H1 (cell line): ENCODE data around the gene GEMIN7. TPM values are rescaled to one million over a fixed set of nuclear protein-coding genes. Genes with fewer than 3 reads are reported as not detected.

ENCODE experiments used
- CTCF ChIA-PET: fragments of 300-600 bp; sonication (Branson Sonifier 250); formaldehyde crosslinking; loops from one replicate; lab custom pipeline; 2021; ENCODE audit not compliant: partially characterized antibody; lab: Charles Lee
- POLR2A ChIA-PET: fragments of 300-600 bp; sonication (Branson Sonifier 250); formaldehyde crosslinking; loops from one replicate; lab custom pipeline; 2021; ENCODE audit warnings: inconsistent platforms; ENCODE audit not compliant: partially characterized antibody; lab: Charles Lee
- DNase-seq, 2 experiments: peaks; one replicate each; pipeline versions ENCODE4 v3.0.0 to v3.0.0-alpha.2; 2010 to 2022; ENCODE audit warnings: low spot score in 2 of 2, low read depth in 1 of 2, mixed read lengths in 1 of 2
- FAIRE-seq: peaks from 2 replicates; lab custom pipeline; 2011; peaks lifted over from hg19 to GRCh38; lab: Jason Lieb, UNC
- H2AFZ ChIP-seq: 2 replicates; pipeline ENCODE4 v1.8.1; 2012; ENCODE audit warnings: low read length, inconsistent platforms
- H2AK5ac ChIP-seq: 2 replicates; pipeline ENCODE4 v1.6.1; 2013; ENCODE audit warnings: low read depth, low read length
- H2BK120ac ChIP-seq: replicated peaks from 2 replicates; pipeline ENCODE3; 2013; ENCODE audit warnings: low read depth, low read length, inconsistent platforms
- H2BK12ac ChIP-seq: 2 replicates; pipeline ENCODE4 v1.6.1; 2013; ENCODE audit warnings: low read depth, low read length
- H2BK15ac ChIP-seq: 2 replicates; pipeline ENCODE4 v1.6.1; 2013; ENCODE audit warnings: low read length
- H2BK20ac ChIP-seq: 2 replicates; pipeline ENCODE4 v1.6.1; 2013; ENCODE audit warnings: low read length
- H2BK5ac ChIP-seq: 2 replicates; pipeline ENCODE4 v1.6.1; 2013; ENCODE audit warnings: low read depth, low read length
- H3K14ac ChIP-seq: 2 replicates; pipeline ENCODE4 v1.6.1; 2013; ENCODE audit warnings: inconsistent platforms; ENCODE audit not compliant: insufficient read length
- H3K18ac ChIP-seq: 2 replicates; pipeline ENCODE4 v1.6.1; 2013; ENCODE audit warnings: low read length; ENCODE audit errors: extremely low read depth
- H3K23ac ChIP-seq: 2 replicates; pipeline ENCODE4 v1.6.1; 2013; ENCODE audit warnings: inconsistent platforms; ENCODE audit not compliant: insufficient read length
- H3K23me2 ChIP-seq: 2 replicates; pipeline ENCODE4 v1.6.1; 2013; ENCODE audit warnings: low read depth, low read length
- H3K27ac ChIP-seq: 2 replicates; pipeline ENCODE4 v1.6.1; 2011; ENCODE audit warnings: low read depth, low read length, inconsistent platforms
- H3K27me3 ChIP-seq, 4 experiments: replicated peaks in 1 of 4; 1 replicate in 1 of 4; 2 replicates in 3 of 4; pipeline versions ENCODE4 v1.6.1 to v1.8.1; 2011 to 2013; ENCODE audit warnings: low read length in 3 of 4, mild to moderate bottlenecking in 3 of 4, inconsistent platforms in 2 of 4, mixed read lengths in 2 of 4, moderate library complexity in 1 of 4; ENCODE audit not compliant: control insufficient read depth in 3 of 4, insufficient read depth in 3 of 4; ENCODE audit errors: extremely low read depth in 1 of 4
- H3K36me3 ChIP-seq, 4 experiments: 2 replicates each; pipeline versions ENCODE4 v1.6.1 to v1.8.1; 2011 to 2013; ENCODE audit warnings: mild to moderate bottlenecking in 4 of 4, low read length in 3 of 4, moderate library complexity in 2 of 4, control low read depth in 1 of 4, inconsistent platforms in 1 of 4; ENCODE audit not compliant: insufficient read depth in 4 of 4, control insufficient read depth in 2 of 4
- H3K4ac ChIP-seq: replicated peaks from 2 replicates; pipeline ENCODE3; 2013; ENCODE audit warnings: low read length, low read depth, mixed read lengths, inconsistent platforms; ENCODE audit not compliant: insufficient read length
- H3K4me1 ChIP-seq, 4 experiments: replicated peaks in 1 of 4; 1 replicate in 1 of 4; 2 replicates in 3 of 4; pipeline versions ENCODE4 v1.6.1 to v1.8.1; 2011 to 2013; ENCODE audit warnings: low read length in 3 of 4, inconsistent platforms in 2 of 4, mixed read lengths in 1 of 4; ENCODE audit not compliant: insufficient read depth in 4 of 4, control insufficient read depth in 3 of 4
- H3K4me2 ChIP-seq, 2 experiments: 2 replicates each; pipeline versions ENCODE4 v1.6.1 to v1.8.1; 2011 to 2013; ENCODE audit warnings: low read depth in 2 of 2, low read length in 2 of 2, control low read depth in 1 of 2, inconsistent platforms in 1 of 2, mild to moderate bottlenecking in 1 of 2; ENCODE audit not compliant: insufficient read depth in 1 of 2
- H3K4me3 ChIP-seq, 4 experiments: fragments of 200-600, 300-600 bp in 1 of 4; sonication (generic), shearing (Covaris generic), sonication (Bioruptor Twin) in 1 of 4; 2 replicates each; pipeline versions ENCODE4 v1.5.1 to v1.8.1; 2011 to 2016; ENCODE audit warnings: low read length in 4 of 4, low read depth in 3 of 4, control low read depth in 2 of 4, inconsistent platforms in 2 of 4, mild to moderate bottlenecking in 2 of 4, mixed read lengths in 1 of 4, moderate library complexity in 1 of 4; ENCODE audit not compliant: insufficient read depth in 2 of 4; ENCODE audit errors: extremely low read depth in 1 of 4
- H3K56ac ChIP-seq: replicated peaks from 2 replicates; pipeline ENCODE3; 2013; ENCODE audit warnings: low read depth, mild to moderate bottlenecking, mixed read lengths, low read length, inconsistent platforms; ENCODE audit not compliant: insufficient read length
- H3K79me1 ChIP-seq: 2 replicates; pipeline ENCODE4 v1.6.1; 2013; ENCODE audit warnings: low read depth, low read length, control low read depth
- H3K79me2 ChIP-seq, 2 experiments: 2 replicates each; pipeline versions ENCODE4 v1.6.1 to v1.8.1; 2012 to 2013; ENCODE audit warnings: low read length in 2 of 2, mild to moderate bottlenecking in 2 of 2, inconsistent platforms in 1 of 2; ENCODE audit not compliant: insufficient read depth in 2 of 2, control insufficient read depth in 1 of 2
- H3K9ac ChIP-seq, 4 experiments: replicated peaks in 1 of 4; 1 replicate in 1 of 4; 2 replicates in 3 of 4; pipeline versions ENCODE4 v1.6.1 to v1.8.1; 2011 to 2013; ENCODE audit warnings: low read depth in 3 of 4, low read length in 3 of 4, control low read depth in 2 of 4, mild to moderate bottlenecking in 2 of 4, moderate library complexity in 2 of 4, inconsistent platforms in 1 of 4; ENCODE audit errors: extremely low read depth in 1 of 4
- H3K9me3 ChIP-seq, 2 experiments: 2 replicates each; pipeline versions ENCODE4 v1.6.1 to v1.8.1; 2012 to 2013; ENCODE audit warnings: mild to moderate bottlenecking in 2 of 2, moderate library complexity in 2 of 2, control low read depth in 1 of 2, inconsistent platforms in 1 of 2, low read depth in 1 of 2, low read length in 1 of 2, mixed read lengths in 1 of 2; ENCODE audit not compliant: insufficient read depth in 2 of 2
- H4K20me1 ChIP-seq, 2 experiments: replicated peaks in 1 of 2; 2 replicates each; pipeline versions ENCODE3 to v1.8.1; 2011 to 2013; ENCODE audit warnings: inconsistent platforms in 2 of 2, low read length in 2 of 2, mild to moderate bottlenecking in 1 of 2; ENCODE audit not compliant: insufficient read depth in 2 of 2, control insufficient read depth in 1 of 2
- H4K5ac ChIP-seq: 2 replicates; pipeline ENCODE4 v1.6.1; 2013; ENCODE audit warnings: low read length, low read depth, mixed read lengths, inconsistent platforms; ENCODE audit not compliant: insufficient read length
- H4K8ac ChIP-seq: 2 replicates; pipeline ENCODE4 v1.8.0; 2013; ENCODE audit warnings: mild to moderate bottlenecking, moderate library complexity, low read length, inconsistent platforms; ENCODE audit not compliant: insufficient read depth; ENCODE audit errors: extremely low read depth
- H4K91ac ChIP-seq: replicated peaks from 2 replicates; pipeline ENCODE3; 2013; ENCODE audit warnings: low read length, mixed read lengths, inconsistent platforms; ENCODE audit not compliant: insufficient read length
- ASH2L ChIP-seq: fragments of 200-600, 300-600 bp; sonication (generic); IDR thresholded peaks from one replicate; pipeline ENCODE4 v1.7.1; 2017; ENCODE audit warnings: low read length
- BACH1 ChIP-seq: IDR thresholded peaks from 2 replicates; pipeline ENCODE4 v1.6.1; 2012; ENCODE audit warnings: low read length, improper control_type of control experiment
- CBX5 ChIP-seq: fragments of 300-800, 300-1000 bp; sonication (generic); IDR thresholded peaks from 2 replicates; pipeline ENCODE4 v1.7.1; 2016; ENCODE audit warnings: antibody characterized with exemption, low read length, low read depth
- CEBPB ChIP-seq: IDR thresholded peaks from 2 replicates; pipeline ENCODE4 v1.6.1; 2012; ENCODE audit warnings: low read depth, low read length
- CREB1 ChIP-seq: IDR thresholded peaks from 2 replicates; pipeline ENCODE4 v1.6.1; 2012; ENCODE audit warnings: inconsistent platforms
- MAFK ChIP-seq: IDR thresholded peaks from 2 replicates; pipeline ENCODE4 v1.6.1; 2012; ENCODE audit warnings: low read depth, mild to moderate bottlenecking, improper control_type of control experiment, low read length
- PHF8 ChIP-seq: fragments of 200-600 bp; sonication (generic); conservative IDR thresholded peaks from 2 replicates; pipeline ENCODE4 v1.7.1; 2012; ENCODE audit warnings: low read depth, mild to moderate bottlenecking, inconsistent platforms, low read length, moderate library complexity
- SAP30 ChIP-seq: fragments of 300-600 bp; sonication (generic); IDR thresholded peaks from 2 replicates; pipeline ENCODE4 v1.7.1; 2012; ENCODE audit warnings: low read length, moderate library complexity, mild to moderate bottlenecking, inconsistent platforms; ENCODE audit not compliant: insufficient read depth, insufficient replicate concordance
- TAF1 ChIP-seq: IDR thresholded peaks from 2 replicates; pipeline ENCODE4 v1.6.1; 2011; ENCODE audit warnings: mild to moderate bottlenecking, low read depth, low read length
- TBP ChIP-seq: IDR thresholded peaks from 2 replicates; pipeline ENCODE4 v1.6.1; 2011; ENCODE audit warnings: low read depth, low read length, improper control_type of control experiment
- TEAD4 ChIP-seq: IDR thresholded peaks from 2 replicates; pipeline ENCODE4 v1.6.1; 2012; ENCODE audit warnings: low read depth, low read length, inconsistent platforms, mixed read lengths
- WGBS, 2 experiments: shearing (Covaris generic) in 1 of 2; methylation state at CpG; one replicate each; pipeline versions ENCODE4 v1.1.6 to v1.1.7; 2013 to 2015; ENCODE audit warnings: low lambda C conversion rate in 2 of 2, mixed read lengths in 2 of 2, inconsistent platforms in 1 of 2, low coverage in 1 of 2, missing lambda C conversion rate in 1 of 2; ENCODE audit not compliant: insufficient replicate concordance in 2 of 2, insufficient coverage in 1 of 2, insufficient read length in 1 of 2; ENCODE audit errors: extremely low coverage in 1 of 2, missing lambda C conversion rate in 1 of 2; 5-methylcytosine and 5-hydroxymethylcytosine counted together
- polyA plus RNA-seq, 7 experiments: library from polyadenylated mRNA; depleted of rRNA in 3 of 7; stranded (reverse) in 5 of 7; unstranded in 2 of 7; fragments of >200 nt in 5 of 7; fragments of 200-250 nt in 2 of 7; gene quantifications; 1 replicate in 5 of 7; 2 replicates in 1 of 7; 4 replicates in 1 of 7; pipeline versions ENCODE4 v1.2.1 to v1.2.3, GENCODE V29; 2011 to 2013; ENCODE audit warnings: missing spikeins in 2 of 7, mixed read lengths in 2 of 7
- total RNA-seq: library from RNA; stranded (reverse); fragmentation: NEBNext Ultra II Directional; extraction: Animal tissue kit (Norgen Biotek cat#: 25700); gene quantifications from 2 replicates; pipeline ENCODE4 v1.2.1, GENCODE V29; 2021

The GEMIN7 gene
- total and polyA plus RNA-seq, 2 of the 8 experiments (the other 6 are each of a cell fraction or from before 2014, with no cell fraction given): 48.0 to 91.6 TPM

GRCh38 chr19:45038931-45039893 lies 39.8 kb upstream of the GEMIN7 start, which contains the start of gene CLASRP:
Gene CLASRP, plus strand, starts transcription at chr19:45039045. Its CDS starts 1,168 bp downstream, at chr19:45040213.
- no peaks in the 10 kb centered on the region for H3K9me3 ChIP-seq
- no peak within 1 kb of the TSS for H3K23ac ChIP-seq
- 9% methylated on average over 29 of the region's 62 CpGs; no CpG with 5 or more reads in 1 of the 2 experiments for WGBS, 2 experiments
- ChIA-PET CTCF (interaction anchor here (0.7 to 9.7 kb wide), 16 partner anchors 12 to 144 kb away, joined by 3 to 85 read pairs (median 3); no protein-coding TSS in a partner anchor), POLR2A (interaction anchor here (0.5 to 2.2 kb wide), 26 partner anchors 8 to 332 kb away, joined by 3 to 11 read pairs (median 3); partner anchors contain the start of genes APOE, CLPTM1, PPP1R37 and TOMM40)
- peak within 1 kb of the TSS; percentile 89 for H4K91ac ChIP-seq
- H3K56ac ChIP-seq: no peak within 1 kb of the TSS
- H4K5ac ChIP-seq: peak within 1 kb of the TSS; percentile 39
- peaks cover 10 to 25% of the 10 kb centered on the region in 2 experiments for H3K79me2 ChIP-seq
- no peak within 1 kb of the TSS for H2BK15ac ChIP-seq
- H2AFZ ChIP-seq: no peak within 1 kb of the TSS
- H3K27ac ChIP-seq: peak within 1 kb of the TSS; percentile 67
- peak within 1 kb of the TSS; percentile 85 to 89 for H3K4me2 ChIP-seq
- peak within 1 kb of the TSS; percentile 94 for H3K4ac ChIP-seq
- H3K9ac ChIP-seq: peak within 1 kb of the TSS; percentile 74 to 91 (median 84)
- DNase-seq: peak in 1 of 2 experiments; percentile 92
- no peak within 1 kb of the TSS for H2BK20ac ChIP-seq
- peak within 1 kb of the TSS; percentile 85 to 95 (median 94) for H3K4me3 ChIP-seq
- peaks cover 2% of the 10 kb centered on the region for H3K23me2 ChIP-seq
- H3K36me3 ChIP-seq: peaks cover 7 to 39% (median 22%) of the 10 kb centered on the region in 4 experiments
- peak within 1 kb of the TSS; percentile 78 for H4K8ac ChIP-seq
- peaks cover 10 to 16% of the 10 kb centered on the region in 2 experiments for H4K20me1 ChIP-seq
- H2BK12ac ChIP-seq: no peak within 1 kb of the TSS
- peaks cover 14% of the 10 kb centered on the region for H3K79me1 ChIP-seq
- H2AK5ac ChIP-seq: no peak within 1 kb of the TSS
- FAIRE-seq: no peak
- H3K14ac ChIP-seq: no peak within 1 kb of the TSS
- H2BK5ac ChIP-seq: peak within 1 kb of the TSS; percentile 60; the same call in 1 of the 2 replicates
- H3K27me3 ChIP-seq: no peaks in the 10 kb centered on the region
- no peak within 1 kb of the TSS for H2BK120ac ChIP-seq
- H3K18ac ChIP-seq: no peak within 1 kb of the TSS
- H3K4me1 ChIP-seq: peaks cover 0 to 7% (median 4%) of the 10 kb centered on the region in 4 experiments; a peak in 6 of 7 replicates
- TF ChIP-seq CREB1 (peak; percentile 42; the same call in 1 of the 2 replicates), CEBPB (no peak), TAF1 (peak; percentile 70; the same call in 1 of the 2 replicates), TEAD4 (no peak), SAP30 (peak; percentile 79), CBX5 (no peak), MAFK (no peak), TBP (peak; percentile 46; the same call in 1 of the 2 replicates), ASH2L (peak; percentile 80), BACH1 (no peak), PHF8 (peak; percentile 94)
